K562 (cell line): Measurements from ENCODE around the gene COL4A1. TPM values are rescaled to one million over a fixed set of nuclear protein-coding genes. Genes with fewer than 3 reads are reported as not detected.

Experiments used
- ATAC-seq: fragments of 200-7000 bp; cut with Tn5 transposase; 3 replicates; pipeline ENCODE4 v1.9.1; 2020; ENCODE audit warnings: moderate library complexity
- BruUV-seq: library from RNA; stranded (reverse); fragments of 400-500 nt; replicated peaks from 2 replicates; lab custom pipeline; 2021; lab: Mats Ljungman, UMichigan
- CTCF ChIA-PET: fragments of 300-600 bp; formaldehyde crosslinking; extraction: SDS; loops from one replicate; lab custom pipeline; 2021; ENCODE audit warnings: low intra/inter-chr PET ratio; lab: Yijun Ruan, JAX
- POLR2A ChIA-PET: fragments of 300-600, 350-650 bp; sonication (Branson Sonifier 250); formaldehyde crosslinking; extraction: SDS; loops from one replicate; lab custom pipeline; 2021; ENCODE audit warnings: antibody characterized with exemption, inconsistent platforms; lab: Yijun Ruan, JAX
- DNase-seq, 4 experiments: peaks; one replicate each; pipeline versions ENCODE4 v3.0.0 to v3.0.0-alpha.2; 2011 to 2018; ENCODE audit warnings: low spot score in 3 of 4, mixed read lengths in 3 of 4; ENCODE audit errors: extremely low read depth in 1 of 4
- FAIRE-seq: peaks from 2 replicates; lab custom pipeline; 2011; peaks lifted over from hg19 to GRCh38; lab: Jason Lieb, UNC
- H2AFZ ChIP-seq: 2 replicates; pipeline ENCODE4 v1.6.0; 2011; ENCODE audit warnings: low read depth, low read length, control low read depth, inconsistent platforms
- H3K27ac ChIP-seq: fragments of 200-600 bp; 3 replicates; pipeline ENCODE4 v1.8.0; 2011; ENCODE audit warnings: low read depth, mild to moderate bottlenecking, control low read depth, inconsistent platforms, low read length, moderate library complexity, mixed read lengths; ENCODE audit errors: extremely low read depth
- H3K27me3 ChIP-seq, 2 experiments: fragments of 300-600 bp in 1 of 2; 2 replicates in 1 of 2; 3 replicates in 1 of 2; pipeline versions ENCODE4 v1.6.0 to v1.8.0; 2011; ENCODE audit warnings: inconsistent platforms in 2 of 2, low read length in 2 of 2, mild to moderate bottlenecking in 1 of 2, mixed read lengths in 1 of 2, moderate library complexity in 1 of 2; ENCODE audit not compliant: control insufficient read depth in 2 of 2, insufficient read depth in 2 of 2
- H3K36me3 ChIP-seq: fragments of 300-600 bp; 3 replicates; pipeline ENCODE4 v1.8.0; 2011; ENCODE audit warnings: mild to moderate bottlenecking, low read length, inconsistent platforms; ENCODE audit not compliant: control insufficient read depth, insufficient read depth
- H3K4me1 ChIP-seq, 2 experiments: fragments of 200-600 bp in 1 of 2; replicated peaks in 1 of 2; 2 replicates in 1 of 2; 3 replicates in 1 of 2; pipeline versions ENCODE4 v1.5.1 to v1.8.0; 2011; ENCODE audit warnings: inconsistent platforms in 2 of 2, low read length in 2 of 2, mild to moderate bottlenecking in 1 of 2, mixed read lengths in 1 of 2, moderate library complexity in 1 of 2; ENCODE audit not compliant: control insufficient read depth in 2 of 2, insufficient read depth in 2 of 2
- H3K4me2 ChIP-seq: 2 replicates; pipeline ENCODE4 v1.6.1; 2011; ENCODE audit warnings: low read length, control low read depth, inconsistent platforms, mixed read lengths; ENCODE audit not compliant: insufficient read depth
- H3K4me3 ChIP-seq: fragments of 200-600 bp; sonication (generic), shearing (Covaris generic); 2 replicates; pipeline ENCODE4 v1.5.1; 2016; ENCODE audit warnings: control low read depth, inconsistent platforms
- H3K79me2 ChIP-seq: fragments of 200-600 bp; 3 replicates; pipeline ENCODE4 v1.8.0; 2011; ENCODE audit warnings: low read length, inconsistent platforms; ENCODE audit not compliant: control insufficient read depth, insufficient read depth
- H3K9ac ChIP-seq, 2 experiments: 2 replicates each; pipeline versions ENCODE4 v1.6.0 to v1.6.1; 2011; ENCODE audit warnings: low read depth in 2 of 2, low read length in 2 of 2, control low read depth in 1 of 2, inconsistent platforms in 1 of 2, mild to moderate bottlenecking in 1 of 2, mixed read lengths in 1 of 2; ENCODE audit not compliant: insufficient read depth in 1 of 2
- H3K9me1 ChIP-seq: one replicate; pipeline ENCODE4 v1.6.0; 2011; ENCODE audit warnings: inconsistent platforms, mild to moderate bottlenecking, low read length, moderate library complexity; ENCODE audit not compliant: control insufficient read depth, insufficient read depth
- H3K9me3 ChIP-seq: replicated peaks from 2 replicates; pipeline ENCODE4 v1.5.1; 2011; ENCODE audit warnings: low read depth, low read length, inconsistent platforms; ENCODE audit not compliant: control insufficient read depth, insufficient read depth
- H4K20me1 ChIP-seq: replicated peaks from 2 replicates; pipeline ENCODE4 v1.6.1; 2011; ENCODE audit warnings: low read length, inconsistent platforms, mixed read lengths; ENCODE audit not compliant: control insufficient read depth, insufficient read depth
- CBFA2T3 ChIP-seq: fragments of 450-650 bp; IDR thresholded peaks from 2 replicates; pipeline ENCODE4 v1.6.1; 2017
- POLR2H ChIP-seq: IDR thresholded peaks from 2 replicates; pipeline ENCODE4 v1.6.1; 2016; ENCODE audit warnings: missing genetic modification characterization, low read depth, mild to moderate bottlenecking, control low read depth, missing compliant biosample characterization, moderate library complexity
- SMAD4 ChIP-seq: fragments of 250-450 bp; sonication (Bioruptor Pico); conservative IDR thresholded peaks from 2 replicates; pipeline ENCODE4 v1.8.0; 2021; ENCODE audit warnings: inconsistent platforms, mild to moderate bottlenecking, moderate library complexity
- SRSF3 ChIP-seq: fragments of 200-400 bp; formaldehyde crosslinking; IDR thresholded peaks from 2 replicates; pipeline ENCODE4 v1.6.1; 2016; ENCODE audit warnings: mild to moderate bottlenecking, low read length, moderate library complexity; ENCODE audit not compliant: insufficient read depth
- STAG1 ChIP-seq: sonication (generic); formaldehyde crosslinking; IDR thresholded peaks from 2 replicates; pipeline ENCODE4 v1.5.0; 2020; ENCODE audit warnings: missing genetic modification reagents, borderline replicate concordance
- TAL1 ChIP-seq: fragments of 450-650 bp; IDR thresholded peaks from 2 replicates; pipeline ENCODE4 v1.6.1; 2016; ENCODE audit warnings: mild to moderate bottlenecking
- XRCC3 ChIP-seq: fragments of 450-650 bp; IDR thresholded peaks from 2 replicates; pipeline ENCODE4 v1.6.1; 2017; ENCODE audit warnings: mild to moderate bottlenecking, moderate library complexity
- ZNF23 ChIP-seq: fragments of 250-450 bp; sonication (Bioruptor Pico); IDR thresholded peaks from 2 replicates; pipeline ENCODE4 v1.4.0; 2020; ENCODE audit warnings: mild to moderate bottlenecking
- ZNF239 ChIP-seq: fragments of 250-450 bp; sonication (Bioruptor Pico); IDR thresholded peaks from 2 replicates; pipeline ENCODE4 v1.4.0; 2020; ENCODE audit warnings: mild to moderate bottlenecking
- WGBS: fragments of 100-300 bp; shearing (Covaris generic); methylation state at CpG from one replicate; pipeline ENCODE4 v1.1.6; 2016; ENCODE audit warnings: low coverage, mixed read lengths; ENCODE audit not compliant: insufficient coverage; ENCODE audit errors: missing lambda C conversion rate; 5-methylcytosine and 5-hydroxymethylcytosine counted together
- in situ Hi-C: fragments of 300-500 bp; cut with MboI; formaldehyde crosslinking; loops from 4 replicates; pipeline ENCODE4 v1.15.0; 2018; ENCODE audit warnings: inconsistent platforms, mixed read lengths
- intact Hi-C: fragments of 100-400 bp; cut with micrococcal nuclease; formaldehyde crosslinking; loops from 2 replicates; pipeline ENCODE4 v1.14.2; 2022
- polyA plus RNA-seq, 8 experiments: library from polyadenylated mRNA; depleted of rRNA in 4 of 8; stranded (reverse) in 5 of 8; unstranded in 3 of 8; fragments of >200 nt; fragmentation: Nextera tagmentation in 2 of 8; fragmentation: Illumina TruSeq in 1 of 8; extraction: Ambion mirVana in 2 of 8; extraction: Trizol in 1 of 8; gene quantifications; 2 replicates each; pipeline versions ENCODE4 v1.2.1 to v1.2.3, GENCODE V29; 2011 to 2014; ENCODE audit warnings: inconsistent platforms in 1 of 8, missing spikeins in 1 of 8
- total RNA-seq, 7 experiments: library from RNA; depleted of rRNA in 6 of 7; stranded (reverse); fragments of >200 nt in 6 of 7; fragmentation: Illumina TruSeq in 2 of 7; extraction: Trizol in 2 of 7; gene quantifications; 2 replicates each; pipeline versions ENCODE4 v1.2.1 to v1.2.3, GENCODE V29; 2011 to 2021; ENCODE audit warnings: low replicate concordance in 1 of 7
- TF ChIP-seq, protein P1 (sequence below): sonication (generic); formaldehyde crosslinking; IDR thresholded peaks from 2 replicates; pipeline ENCODE4 v1.9.0; 2022; ENCODE audit warnings: mild to moderate bottlenecking, missing genetic modification reagents
- TF ChIP-seq, protein P2 (sequence below): fragments of 450-650 bp; formaldehyde crosslinking; IDR thresholded peaks from 2 replicates; pipeline ENCODE4 v1.4.0; 2020; ENCODE audit warnings: mild to moderate bottlenecking

COL4A1 gene
- total and polyA plus RNA-seq, 9 of the 15 experiments (the other 6 are each of a cell fraction or from before 2014, with no cell fraction given), result 0.35 TPM; not detected in 8

DNA sequence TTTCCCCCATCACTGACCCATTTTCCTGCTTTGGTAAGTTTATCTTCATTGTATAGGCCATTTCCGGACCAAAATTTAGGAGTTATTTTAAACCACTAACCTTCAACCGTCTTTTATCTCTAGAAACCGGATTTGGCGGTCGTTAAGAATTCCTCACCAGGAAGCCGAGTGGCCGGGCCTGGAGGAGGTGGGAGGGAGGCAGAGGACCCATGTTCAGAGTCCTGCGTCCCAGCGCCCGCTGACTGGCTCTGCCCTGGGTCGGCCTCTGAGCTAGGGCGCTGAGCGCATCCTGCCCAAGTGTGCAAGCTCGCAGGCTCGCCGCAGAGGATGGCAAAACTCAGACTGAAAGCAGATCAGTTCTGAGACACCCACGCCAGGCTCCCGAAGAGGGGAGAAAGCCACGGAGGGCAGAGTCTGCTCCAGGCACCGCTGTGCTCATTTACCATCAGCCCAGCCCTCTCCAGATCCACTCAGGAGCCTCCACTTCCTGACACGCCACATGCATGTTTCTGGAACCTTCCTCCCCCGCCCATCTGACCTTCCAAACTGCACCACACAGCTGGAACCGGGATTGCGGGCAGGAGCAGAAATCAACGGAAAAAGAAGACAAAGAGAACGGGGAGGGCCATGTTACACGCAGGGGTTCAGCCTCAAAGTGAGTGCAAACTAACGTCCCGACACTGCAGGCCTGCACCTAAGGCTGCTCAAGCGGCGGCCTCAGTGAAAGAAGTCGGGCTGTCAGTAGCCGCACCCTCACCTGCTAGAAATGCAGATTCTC, 8.3 kb downstream of the COL4A1 start:
- Histone ChIP-seq H3K36me3 (no peaks in the 10 kb centered on the region), H4K20me1 (no peaks in the 10 kb centered on the region), H3K27me3 (peaks cover 6 to 24% of the 10 kb centered on the region in 2 experiments; a peak in 3 of 5 replicates), H3K4me1 (peaks cover 0 to 4% of the 10 kb centered on the region in 2 experiments; a peak in 1 of 5 replicates), H3K9me1 (no peaks in the 10 kb centered on the region), H3K79me2 (no peaks in the 10 kb centered on the region), H3K9me3 (no peaks in the 10 kb centered on the region), H2AFZ (no peak overlapping the region), H3K27ac (no peak overlapping the region), H3K4me3 (no peak overlapping the region), H3K9ac (no peak overlapping the region), H3K4me2 (no peak overlapping the region)
- BruUV-seq, result no TSS peak
- intact Hi-C loops (no loop called here), in situ Hi-C loops (no loop called here)
- DNase-seq (no peak), ATAC-seq (no peak), FAIRE-seq (no peak)
- POLR2A ChIA-PET, result interaction anchor here (0.5 to 0.6 kb wide), 2 partner anchors 67 to 862 kb away, joined by 3 to 4 read pairs; no protein-coding TSS in a partner anchor
- CTCF ChIA-PET, result no interaction called here
- WGBS, result under 1% methylated on average over 27 of the region's 33 CpGs
- TF ChIP-seq CBFA2T3 (0 out of 2 replicates have a peak, but pooled peaks have one; percentile 0), POLR2H (tag) (no peak)

DNA sequence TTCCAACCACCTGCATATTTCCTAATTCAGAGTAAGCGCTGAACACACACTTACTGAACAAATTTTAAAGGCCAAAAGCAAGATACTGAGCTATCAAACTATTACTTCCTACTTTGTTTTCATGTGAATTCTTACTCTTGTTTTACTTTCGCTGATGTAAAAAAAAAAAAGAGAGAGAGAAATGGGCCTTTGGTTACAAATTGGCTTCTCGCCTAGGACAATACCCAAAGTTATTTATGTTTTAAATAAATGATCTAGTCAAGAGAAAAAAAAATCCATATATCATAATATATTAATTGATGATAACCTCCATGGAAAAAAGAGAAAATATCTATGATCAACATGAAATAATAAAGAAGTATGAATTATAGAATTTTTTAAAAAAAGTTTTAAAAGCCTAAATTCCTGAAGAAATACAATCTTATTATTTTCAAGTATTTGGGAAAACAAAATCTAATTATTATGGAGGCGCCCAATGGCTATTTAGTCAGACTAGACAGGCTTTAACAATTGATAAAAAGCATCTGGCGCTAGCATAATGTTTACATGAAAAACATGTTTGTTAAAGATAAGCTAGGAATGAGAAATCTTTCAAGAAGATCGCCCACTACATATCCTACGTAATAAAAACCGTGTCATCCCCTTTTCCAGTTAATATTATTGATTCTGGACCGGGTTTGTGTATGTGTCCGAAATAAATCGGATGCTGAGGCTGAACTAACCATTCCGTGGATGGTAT, 9.0 kb downstream of the COL4A1 start:
- Histone ChIP-seq H3K9ac (no peak overlapping the region), H3K9me1 (no peaks in the 10 kb centered on the region), H3K9me3 (no peaks in the 10 kb centered on the region), H3K27ac (no peak overlapping the region), H3K4me3 (no peak overlapping the region), H3K4me2 (no peak overlapping the region), H3K79me2 (no peaks in the 10 kb centered on the region), H4K20me1 (no peaks in the 10 kb centered on the region), H3K36me3 (no peaks in the 10 kb centered on the region), H2AFZ (no peak overlapping the region), H3K27me3 (peaks cover 6 to 24% of the 10 kb centered on the region in 2 experiments; a peak in 3 of 5 replicates), H3K4me1 (peaks cover 0 to 4% of the 10 kb centered on the region in 2 experiments; a peak in 1 of 5 replicates)
- DNase-seq (no peak), ATAC-seq (no peak), FAIRE-seq (no peak)
- intact Hi-C loops, result no loop called here
- under 1% methylated on average over 12 of the region's 12 CpGs for WGBS
- in situ Hi-C loops, result no loop called here
- CTCF ChIA-PET, result no interaction called here
- no TSS peak for BruUV-seq
- POLR2A ChIA-PET, result interaction anchor here (0.5 kb wide), 1 partner anchor 675 kb away, joined by 3 read pairs; no protein-coding TSS in a partner anchor
- TF ChIP-seq CBFA2T3 (0 out of 2 replicates have a peak, but pooled peaks have one; percentile 4), SMAD4 (CRISPR knock-in tag) (no peak), XRCC3 (no peak), TAL1 (peak; percentile 45), ZNF239 (CRISPR knock-in tag) (no peak), SRSF3 (no peak), STAG1 (CRISPR knock-in tag) (no peak), ZNF23 (no peak)
- TF ChIP-seq, protein P1, sequence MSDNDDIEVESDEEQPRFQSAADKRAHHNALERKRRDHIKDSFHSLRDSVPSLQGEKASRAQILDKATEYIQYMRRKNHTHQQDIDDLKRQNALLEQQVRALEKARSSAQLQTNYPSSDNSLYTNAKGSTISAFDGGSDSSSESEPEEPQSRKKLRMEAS, result no peak
- TF ChIP-seq, protein P2, sequence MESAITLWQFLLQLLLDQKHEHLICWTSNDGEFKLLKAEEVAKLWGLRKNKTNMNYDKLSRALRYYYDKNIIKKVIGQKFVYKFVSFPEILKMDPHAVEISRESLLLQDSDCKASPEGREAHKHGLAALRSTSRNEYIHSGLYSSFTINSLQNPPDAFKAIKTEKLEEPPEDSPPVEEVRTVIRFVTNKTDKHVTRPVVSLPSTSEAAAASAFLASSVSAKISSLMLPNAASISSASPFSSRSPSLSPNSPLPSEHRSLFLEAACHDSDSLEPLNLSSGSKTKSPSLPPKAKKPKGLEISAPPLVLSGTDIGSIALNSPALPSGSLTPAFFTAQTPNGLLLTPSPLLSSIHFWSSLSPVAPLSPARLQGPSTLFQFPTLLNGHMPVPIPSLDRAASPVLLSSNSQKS, result no peak
